ENCODE results near the gene OS9.
A peak's percentile ranks its signal among the peaks of the same experiment; 100 is the strongest.

Gene OS9

GRCh38 chr12:57722716-57723629 lies 29.0 kb downstream of the OS9 start:
- H3K27ac ChIP-seq = no peak overlapping the region
- TF ChIP-seq CTCF (conservative IDR thresholded peaks at IDR 0.05) (no peak), ZFX (IDR thresholded peaks at IDR 0.05) (no peak)

- H3K27ac ChIP-seq = no peak overlapping the region
- no peak for TF ChIP-seq CTCF (conservative IDR thresholded peaks at IDR 0.05)
- TF ChIP-seq ZFX (IDR thresholded peaks at IDR 0.05) = no peak
Measured at GRCh38 chr12:57723630-57723962, 29.7 kb downstream of the OS9 start.

GRCh38 chr12:57724003-57724935 lies 30.3 kb downstream of the OS9 start:
- TF ChIP-seq CTCF (conservative IDR thresholded peaks at IDR 0.05) (no peak), ZFX (IDR thresholded peaks at IDR 0.05) (no peak)
- no peak overlapping the region for H3K27ac ChIP-seq

GRCh38 chr12:57724936-57725740 lies 31.2 kb downstream of the OS9 start:
- no peak for TF ChIP-seq ZFX (IDR thresholded peaks at IDR 0.05)
- TF ChIP-seq CTCF (conservative IDR thresholded peaks at IDR 0.05) = no peak
- H3K27ac ChIP-seq = no peak overlapping the region

GRCh38 chr12:57725851-57726150 lies 31.9 kb downstream of the OS9 start:
- TF ChIP-seq ZFX (IDR thresholded peaks at IDR 0.05) = no peak
- no peak for TF ChIP-seq CTCF (conservative IDR thresholded peaks at IDR 0.05)
- no peak overlapping the region for H3K27ac ChIP-seq

- H3K27ac ChIP-seq = peak overlapping the region; percentile 9; the same call in 1 of the 2 replicates
- TF ChIP-seq ZFX (IDR thresholded peaks at IDR 0.05) (peak; percentile 31; the same call in 1 of the 2 replicates), CTCF (conservative IDR thresholded peaks at IDR 0.05) (peak; percentile 88)
Measured at GRCh38 chr12:57726151-57726883, 32.4 kb downstream of the OS9 start.
